WI38 (cell line): ENCODE data around the gene VWA8.

Source experiments
- H3K4me3 ChIP-seq: 2 replicates; pipeline ENCODE4 v1.5.1; 2011; ENCODE audit warnings: low read depth, mild to moderate bottlenecking, control low read depth, low read length
- CTCF ChIP-seq: IDR thresholded peaks from 2 replicates; pipeline ENCODE4 v1.5.1; 2012; ENCODE audit warnings: low read depth, mild to moderate bottlenecking, control low read depth, low read length

Gene VWA8

DNA sequence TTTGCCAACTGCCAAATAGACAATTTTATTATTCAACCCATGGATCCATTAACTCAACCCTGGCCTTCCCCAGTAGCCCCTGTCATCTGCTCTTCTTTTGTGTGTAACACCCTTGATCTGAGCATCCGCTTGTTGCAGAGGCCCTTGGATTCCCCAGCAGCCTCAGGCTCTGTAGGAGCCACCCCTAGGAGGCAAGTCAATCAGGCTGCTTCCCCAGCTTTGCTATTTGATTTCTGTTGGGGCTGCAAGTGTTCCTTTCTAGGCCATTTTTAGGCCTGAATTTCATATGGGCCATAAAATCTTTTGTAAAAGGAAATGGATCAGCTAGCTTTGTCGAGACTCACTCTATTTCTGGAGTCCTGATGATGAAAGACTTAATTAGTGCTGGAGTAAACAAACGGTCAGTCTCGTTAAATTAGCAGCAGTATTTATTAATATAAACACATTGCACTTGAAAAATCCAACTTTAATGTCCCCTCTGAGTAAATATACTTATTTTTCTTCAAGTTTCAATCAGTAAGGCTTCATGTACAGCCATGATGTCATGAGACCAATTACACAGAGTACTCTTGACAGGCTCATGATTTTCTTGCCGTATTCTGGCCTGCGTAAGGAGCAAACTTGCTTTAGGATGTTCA lies 398.2 kb downstream of the VWA8 start:
- no peak for TF ChIP-seq CTCF
- H3K4me3 ChIP-seq = no peak overlapping the region

GRCh38 chr13:41562083-41562482 lies 398.8 kb downstream of the VWA8 start:
- TF ChIP-seq CTCF = no peak
- H3K4me3 ChIP-seq = no peak overlapping the region

DNA sequence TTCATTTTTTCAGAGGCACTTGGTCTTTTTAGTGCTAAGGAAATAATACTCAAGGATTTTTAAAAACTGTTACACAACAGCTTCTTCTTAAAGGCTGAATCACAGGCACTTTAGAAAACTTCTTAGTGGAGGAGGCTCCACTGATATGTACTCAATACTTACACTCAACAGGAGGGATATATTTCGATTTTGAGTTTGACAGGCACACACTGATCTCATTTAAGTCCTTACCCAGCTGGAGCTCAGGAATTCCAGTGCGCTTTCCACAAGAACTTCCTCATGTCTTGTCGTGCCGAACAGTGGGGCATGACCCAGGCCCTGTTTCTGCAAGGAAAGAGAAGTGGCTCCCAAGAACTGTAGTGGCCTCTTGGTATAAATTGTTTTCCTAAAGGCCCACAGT lies 399.7 kb downstream of the VWA8 start:
- TF ChIP-seq CTCF = no peak
- no peak overlapping the region for H3K4me3 ChIP-seq

DNA sequence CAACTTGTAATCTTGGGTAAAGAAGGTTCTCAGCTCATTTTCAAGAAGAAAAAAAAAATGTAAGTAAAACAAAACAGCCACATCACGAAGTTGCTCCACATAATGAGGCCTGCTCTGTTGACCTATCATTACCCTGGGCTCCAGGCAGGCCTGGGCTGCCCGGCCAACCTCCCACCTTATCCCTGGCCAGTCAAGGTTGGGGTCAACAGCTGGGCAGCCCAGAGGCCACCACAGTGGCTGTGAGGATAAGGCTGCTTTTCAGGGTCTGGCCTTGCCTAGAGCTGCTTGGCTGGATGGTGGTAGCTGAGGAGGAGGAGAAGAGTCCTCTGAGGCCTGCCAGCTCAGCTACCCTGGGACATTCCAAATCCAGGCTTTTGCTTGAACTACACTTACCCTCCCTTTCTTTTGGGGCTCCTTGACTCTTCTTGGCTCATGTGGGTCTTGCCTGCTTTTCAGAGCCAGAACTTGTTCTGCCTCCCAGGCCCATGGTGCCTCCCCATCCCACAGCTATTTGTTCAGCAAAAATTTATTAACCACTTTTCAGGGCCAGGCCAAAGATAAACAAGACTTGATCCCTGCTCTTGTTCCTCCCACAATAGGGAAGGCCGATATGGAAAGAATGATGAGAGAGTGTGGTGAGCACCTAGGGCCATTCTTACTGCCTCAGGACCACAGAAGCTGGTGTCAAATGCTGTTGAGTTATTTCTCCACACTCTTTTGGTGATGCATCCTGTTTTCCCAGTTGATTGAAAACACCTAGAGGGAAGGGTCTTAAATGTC lies 401.9 kb downstream of the VWA8 start:
- no peak for TF ChIP-seq CTCF

GRCh38 chr13:41557719-41558118 lies 403.2 kb downstream of the VWA8 start:
- no peak for TF ChIP-seq CTCF
- no peak overlapping the region for H3K4me3 ChIP-seq

More for the DNA sequence above, 401.9 kb downstream of the VWA8 start:
- no peak overlapping the region for H3K4me3 ChIP-seq

- no peak overlapping the region for H3K4me3 ChIP-seq
- TF ChIP-seq CTCF = no peak
These were observed 406.1 kb downstream of the VWA8 start for GRCh38 chr13:41554626-41555386.

GRCh38 chr13:41554180-41554579 lies 406.7 kb downstream of the VWA8 start:
- no peak for TF ChIP-seq CTCF
- H3K4me3 ChIP-seq = no peak overlapping the region
